Endothelial cell of umbilical vein (primary cell): ENCODE results near the gene TBL3. TPM values are rescaled to one million over a fixed set of nuclear protein-coding genes. Genes with fewer than 3 reads are reported as not detected.

ENCODE experiments used
- BruUV-seq: library from RNA; stranded (reverse); fragments of 400-500 nt; replicated peaks from 2 replicates; lab custom pipeline; 2021; lab: Mats Ljungman, UMichigan
- CTCF ChIA-PET: fragments of 300-600, 350-600 bp; sonication (Branson Sonifier 250); formaldehyde crosslinking; loops from one replicate; lab custom pipeline; 2021; ENCODE audit warnings: antibody characterized with exemption, inconsistent platforms; lab: Charles Lee
- POLR2A ChIA-PET: fragments of 300-600, 350-600 bp; sonication (Branson Sonifier 250); formaldehyde crosslinking; loops from one replicate; lab custom pipeline; 2021; ENCODE audit warnings: antibody characterized with exemption, inconsistent platforms; lab: Charles Lee
- DNase-seq: peaks from one replicate; pipeline ENCODE4 v3.0.0-alpha.2; 2011; ENCODE audit warnings: low read depth, low spot score
- FAIRE-seq: peaks from 2 replicates; lab custom pipeline; 2011; peaks lifted over from hg19 to GRCh38; lab: Jason Lieb, UNC
- H2AFZ ChIP-seq: 2 replicates; pipeline ENCODE4 v1.6.0; 2012; ENCODE audit warnings: low read depth, low read length, control low read depth, inconsistent platforms
- H3K27ac ChIP-seq: 2 replicates; pipeline ENCODE4 v1.5.1; 2011; ENCODE audit warnings: low read depth, mild to moderate bottlenecking, control low read depth, low read length, moderate library complexity; ENCODE audit not compliant: insufficient read depth
- H3K27me3 ChIP-seq, 2 experiments: 2 replicates each; pipeline versions ENCODE4 v1.6.0 to v1.6.1; 2011; ENCODE audit warnings: low read length in 2 of 2, mixed read lengths in 1 of 2; ENCODE audit not compliant: control insufficient read depth in 2 of 2, insufficient read depth in 2 of 2
- H3K36me3 ChIP-seq, 2 experiments: 2 replicates in 1 of 2; 3 replicates in 1 of 2; pipeline ENCODE4 v1.5.1; 2011; ENCODE audit warnings: low read length in 2 of 2, mild to moderate bottlenecking in 1 of 2, moderate library complexity in 1 of 2; ENCODE audit not compliant: control insufficient read depth in 2 of 2, insufficient read depth in 2 of 2; ENCODE audit errors: extremely low read depth in 1 of 2
- H3K4me1 ChIP-seq: 3 replicates; pipeline ENCODE4 v1.5.1; 2011; ENCODE audit warnings: mild to moderate bottlenecking, low read length; ENCODE audit not compliant: control insufficient read depth, insufficient read depth; ENCODE audit errors: extremely low read depth
- H3K4me2 ChIP-seq: 2 replicates; pipeline ENCODE4 v1.6.1; 2011; ENCODE audit warnings: low read length, control low read depth, mixed read lengths; ENCODE audit not compliant: insufficient read depth
- H3K4me3 ChIP-seq, 3 experiments: fragments of 200-600 bp in 1 of 3; sonication (generic), shearing (Covaris generic) in 1 of 3; replicated peaks in 1 of 3; 2 replicates each; pipeline ENCODE4 v1.5.1; 2011 to 2016; ENCODE audit warnings: control low read depth in 3 of 3, low read length in 3 of 3, mild to moderate bottlenecking in 2 of 3, inconsistent platforms in 1 of 3, low read depth in 1 of 3, moderate library complexity in 1 of 3; ENCODE audit not compliant: insufficient read depth in 1 of 3
- H3K79me2 ChIP-seq: 2 replicates; pipeline ENCODE4 v1.6.0; 2012; ENCODE audit warnings: low read length, inconsistent platforms; ENCODE audit not compliant: control insufficient read depth, insufficient read depth
- H3K9ac ChIP-seq: replicated peaks from 2 replicates; pipeline ENCODE3; 2011; ENCODE audit warnings: low read length, control low read depth; ENCODE audit not compliant: insufficient read depth; ENCODE audit errors: extremely low read depth
- H3K9me1 ChIP-seq: replicated peaks from 3 replicates; pipeline ENCODE4 v1.6.0; 2011; ENCODE audit warnings: mild to moderate bottlenecking, low read length; ENCODE audit not compliant: control insufficient read depth, insufficient read depth; ENCODE audit errors: extremely low read depth
- H3K9me3 ChIP-seq: replicated peaks from 2 replicates; pipeline ENCODE4 v1.5.1; 2012; ENCODE audit warnings: low read length, inconsistent platforms; ENCODE audit not compliant: control insufficient read depth, insufficient read depth
- H4K20me1 ChIP-seq: replicated peaks from 2 replicates; pipeline ENCODE3; 2011; ENCODE audit warnings: mild to moderate bottlenecking, low read length; ENCODE audit not compliant: control insufficient read depth, insufficient read depth; ENCODE audit errors: extremely low read depth
- EZH2 ChIP-seq: IDR thresholded peaks from 2 replicates; pipeline ENCODE4 v1.6.1; 2012; ENCODE audit warnings: borderline replicate concordance, low read depth, mild to moderate bottlenecking, moderate library complexity, low read length, inconsistent platforms; ENCODE audit not compliant: severe bottlenecking
- FOS ChIP-seq: IDR thresholded peaks from 2 replicates; pipeline ENCODE4 v1.6.1; 2011; ENCODE audit warnings: mild to moderate bottlenecking, low read length, moderate library complexity, borderline replicate concordance; ENCODE audit not compliant: insufficient read depth
- GATA2 ChIP-seq: IDR thresholded peaks from 2 replicates; pipeline ENCODE4 v1.7.0; 2011; ENCODE audit warnings: low read depth, mild to moderate bottlenecking, moderate library complexity, mixed read lengths, low read length; ENCODE audit not compliant: insufficient read length, insufficient read depth
- JUN ChIP-seq: IDR thresholded peaks from 2 replicates; pipeline ENCODE4 v1.6.1; 2011; ENCODE audit warnings: borderline replicate concordance, low read depth; ENCODE audit not compliant: insufficient read length, insufficient read depth
- MYC ChIP-seq: IDR thresholded peaks from one replicate; pipeline ENCODE4 v1.6.1; 2011; ENCODE audit warnings: mild to moderate bottlenecking, low read depth, low read length
- POLR2A ChIP-seq: IDR thresholded peaks from 2 replicates; pipeline ENCODE4 v1.6.1; 2012; ENCODE audit warnings: low read depth, mild to moderate bottlenecking, control low read depth, low read length
- POLR2AphosphoS5 ChIP-seq: IDR thresholded peaks from 2 replicates; pipeline ENCODE4 v1.6.1; 2012; ENCODE audit warnings: low read depth, mild to moderate bottlenecking, control low read depth, low read length, moderate library complexity; ENCODE audit not compliant: insufficient read depth
- dilution Hi-C: fragments of 300-500 bp; cut with MboI; formaldehyde crosslinking; loops from one replicate; pipeline ENCODE4 v1.15.0; 2019; ENCODE audit warnings: low sequenced_read_pairs; ENCODE audit not compliant: extremely low pct_ligation_motif_present
- intact Hi-C: fragments of 100-400 bp; cut with micrococcal nuclease; formaldehyde crosslinking; loops from one replicate; pipeline ENCODE4 v1.10.0; 2022
- polyA plus RNA-seq, 4 experiments: library from polyadenylated mRNA; depleted of rRNA in 3 of 4; stranded (reverse) in 3 of 4; unstranded in 1 of 4; fragments of >200 nt; gene quantifications; 2 replicates each; pipeline versions ENCODE4 v1.2.1 to v1.2.3, GENCODE V29; 2011 to 2012; ENCODE audit warnings: missing spikeins in 1 of 4
- total RNA-seq: library from RNA; stranded (reverse); gene quantifications from 2 replicates; pipeline ENCODE4 v1.2.3, GENCODE V29; 2021
- TF ChIP-seq, protein P1 (sequence below), 2 donors: IDR thresholded peaks; 1 replicate in 1 of 2; 2 replicates in 1 of 2; pipeline ENCODE4 v1.5.1; 2011; ENCODE audit warnings: low read length in 2 of 2, mild to moderate bottlenecking in 2 of 2, moderate library complexity in 2 of 2, control low read depth in 1 of 2, inconsistent platforms in 1 of 2, low read depth in 1 of 2; ENCODE audit not compliant: insufficient read depth in 1 of 2; ENCODE audit errors: extremely low read depth in 1 of 2
- TF ChIP-seq, protein P2 (sequence below): IDR thresholded peaks from 2 replicates; pipeline ENCODE4 v1.6.1; 2011; ENCODE audit not compliant: insufficient read depth, insufficient read length

The TBL3 gene
- total and polyA plus RNA-seq, 2 donors (not counting 3 experiments of a cell fraction or from before 2014, with no cell fraction given): 42.2 to 77.1 TPM

DNA sequence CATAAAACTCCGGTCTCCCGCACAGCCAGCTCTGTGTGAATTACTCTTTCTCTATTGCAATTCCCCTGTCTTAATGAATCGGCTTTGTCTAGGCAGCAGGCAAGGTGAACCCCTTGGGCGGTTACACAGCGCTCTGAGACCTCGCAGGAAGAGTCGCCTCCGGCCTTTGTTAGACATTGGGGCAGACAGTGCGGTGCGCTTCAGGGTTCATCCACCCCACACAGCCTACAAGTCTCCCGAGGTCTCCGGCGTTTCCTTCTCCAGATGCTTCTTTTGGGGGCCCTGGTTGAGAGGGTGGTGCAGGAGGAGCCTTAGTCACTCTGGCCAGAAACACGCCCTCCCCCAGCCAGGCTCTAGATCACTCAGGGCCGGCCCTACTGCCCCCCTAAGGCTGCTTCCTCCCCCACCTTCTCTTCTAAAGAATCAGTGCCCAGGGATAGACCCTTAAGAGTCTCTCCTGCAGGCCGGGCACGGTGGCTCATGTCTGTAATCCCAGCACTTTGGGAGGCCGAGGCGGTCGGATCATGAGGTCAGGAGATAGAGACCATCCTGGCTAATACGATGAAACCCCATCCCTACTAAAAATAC, 27.1 kb upstream of the TBL3 start:
- BruUV-seq: no TSS peak
- peaks cover 0 to 5% of the 10 kb centered on the region in 2 experiments for H3K36me3 ChIP-seq
- DNase-seq: no peak
- no peak overlapping the region for H3K27ac ChIP-seq
- H3K4me3 ChIP-seq: no peak overlapping the region
- no peak overlapping the region for H2AFZ ChIP-seq
- no peak overlapping the region for H3K9ac ChIP-seq
- intact Hi-C loops (no loop called here), dilution Hi-C loops (no loop called here)
- POLR2A ChIA-PET: no interaction called here
- no peak for FAIRE-seq
- H3K9me3 ChIP-seq: no peaks in the 10 kb centered on the region
- H3K4me1 ChIP-seq: peaks cover 12% of the 10 kb centered on the region
- TF ChIP-seq JUN (no peak), POLR2AphosphoS5 (no peak), FOS (no peak), MYC (no peak), GATA2 (no peak), EZH2 (no peak), POLR2A (no peak)
- TF ChIP-seq, protein P1, sequence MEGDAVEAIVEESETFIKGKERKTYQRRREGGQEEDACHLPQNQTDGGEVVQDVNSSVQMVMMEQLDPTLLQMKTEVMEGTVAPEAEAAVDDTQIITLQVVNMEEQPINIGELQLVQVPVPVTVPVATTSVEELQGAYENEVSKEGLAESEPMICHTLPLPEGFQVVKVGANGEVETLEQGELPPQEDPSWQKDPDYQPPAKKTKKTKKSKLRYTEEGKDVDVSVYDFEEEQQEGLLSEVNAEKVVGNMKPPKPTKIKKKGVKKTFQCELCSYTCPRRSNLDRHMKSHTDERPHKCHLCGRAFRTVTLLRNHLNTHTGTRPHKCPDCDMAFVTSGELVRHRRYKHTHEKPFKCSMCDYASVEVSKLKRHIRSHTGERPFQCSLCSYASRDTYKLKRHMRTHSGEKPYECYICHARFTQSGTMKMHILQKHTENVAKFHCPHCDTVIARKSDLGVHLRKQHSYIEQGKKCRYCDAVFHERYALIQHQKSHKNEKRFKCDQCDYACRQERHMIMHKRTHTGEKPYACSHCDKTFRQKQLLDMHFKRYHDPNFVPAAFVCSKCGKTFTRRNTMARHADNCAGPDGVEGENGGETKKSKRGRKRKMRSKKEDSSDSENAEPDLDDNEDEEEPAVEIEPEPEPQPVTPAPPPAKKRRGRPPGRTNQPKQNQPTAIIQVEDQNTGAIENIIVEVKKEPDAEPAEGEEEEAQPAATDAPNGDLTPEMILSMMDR (IDR thresholded peaks at IDR 0.05; ENCODE audit: extremely low read depth in 1 of 2, insufficient read depth in 1 of 2, low read depth in 1 of 2, low read length in 2 of 2): no peak
- TF ChIP-seq, protein P2, sequence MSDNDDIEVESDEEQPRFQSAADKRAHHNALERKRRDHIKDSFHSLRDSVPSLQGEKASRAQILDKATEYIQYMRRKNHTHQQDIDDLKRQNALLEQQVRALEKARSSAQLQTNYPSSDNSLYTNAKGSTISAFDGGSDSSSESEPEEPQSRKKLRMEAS: no peak
- H3K4me2 ChIP-seq: no peak overlapping the region
- CTCF ChIA-PET: interaction anchor here (0.6 to 1.8 kb wide), 3 partner anchors 12 to 196 kb away, joined by 5 to 9 read pairs (median 5); no protein-coding TSS in a partner anchor
- H4K20me1 ChIP-seq: no peaks in the 10 kb centered on the region
- no peaks in the 10 kb centered on the region for H3K9me1 ChIP-seq
- no peaks in the 10 kb centered on the region for H3K79me2 ChIP-seq
- H3K27me3 ChIP-seq: no peaks in the 10 kb centered on the region
